ENCODE results near the gene ALDH1A3. TPM values are rescaled to one million over a fixed set of nuclear protein-coding genes. Genes with fewer than 3 reads are reported as not detected.

Gene ALDH1A3
- total and polyA plus RNA-seq, 5 donors from 2014 or later: not detected

DNA sequence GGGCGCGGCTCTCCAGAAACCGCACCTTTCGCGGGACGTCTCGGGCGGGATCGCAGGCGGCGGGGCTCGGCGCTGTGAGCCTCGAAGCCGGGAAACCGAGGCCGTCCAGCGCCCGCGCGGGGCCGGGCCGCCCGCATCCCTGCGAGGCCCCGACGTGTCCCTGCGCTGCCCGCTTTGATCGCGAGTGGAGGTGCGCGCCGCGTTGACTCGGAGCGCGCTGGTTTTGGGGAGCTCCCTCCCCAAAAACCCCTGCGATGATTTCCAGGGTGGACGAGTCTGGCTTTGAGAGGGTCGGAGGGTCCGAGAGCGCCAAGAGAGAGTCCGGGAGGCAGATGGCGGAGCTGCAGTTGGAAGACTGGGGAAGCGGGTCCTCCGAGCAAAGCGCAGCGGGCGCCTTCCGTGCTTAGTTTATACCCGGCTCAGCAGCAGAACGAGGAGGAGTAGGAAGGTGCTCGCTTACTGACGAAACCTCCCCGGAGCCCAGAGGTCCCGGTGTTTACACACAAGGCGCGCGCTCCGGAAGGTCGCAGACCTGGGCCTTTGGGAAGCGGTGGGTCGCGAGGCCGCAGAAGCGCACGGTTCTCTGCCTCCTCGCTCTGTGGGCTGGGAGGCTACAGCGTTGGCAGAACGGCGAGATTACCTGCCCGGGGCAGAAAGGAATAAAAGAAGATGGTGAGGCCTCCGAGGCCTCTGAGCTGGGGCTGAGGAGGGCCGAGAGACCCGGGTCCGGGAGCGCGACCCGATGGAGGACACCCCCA lies 687 bp downstream of the ALDH1A3 start:
- no peak for DNase-seq
- Mint-ChIP-seq H3K27ac (no peak overlapping the region), H3K4me3 (no peak overlapping the region), H3K36me3 (no peaks in the 10 kb centered on the region), H3K9me3 (no peaks in the 10 kb centered on the region), H3K27me3 (peaks cover 63% of the 10 kb centered on the region), H3K4me1 (peaks cover 0 to 13% (median 0%) of the 10 kb centered on the region in 4 donors)
- Histone ChIP-seq H3K4me3 (ENCODE audit: low read depth, low read length) (no peak overlapping the region), H3K4me1 (ENCODE audit: control insufficient read depth, insufficient read depth, low read length, poor library complexity, severe bottlenecking) (no peaks in the 10 kb centered on the region), H3K27ac (ENCODE audit: insufficient read depth, low read length, poor library complexity, severe bottlenecking) (no peak overlapping the region), H3K27me3 (ENCODE audit: control insufficient read depth, insufficient read depth, low read length) (peaks cover 17% of the 10 kb centered on the region), H3K36me3 (ENCODE audit: control insufficient read depth, insufficient read depth, low read length) (no peaks in the 10 kb centered on the region), H3K9me3 (ENCODE audit: control insufficient read depth in 2 of 2, low read length in 2 of 2) (no peaks in the 10 kb centered on the region)
- ATAC-seq (ENCODE audit: low read depth in 2 of 2): no peak

DNA sequence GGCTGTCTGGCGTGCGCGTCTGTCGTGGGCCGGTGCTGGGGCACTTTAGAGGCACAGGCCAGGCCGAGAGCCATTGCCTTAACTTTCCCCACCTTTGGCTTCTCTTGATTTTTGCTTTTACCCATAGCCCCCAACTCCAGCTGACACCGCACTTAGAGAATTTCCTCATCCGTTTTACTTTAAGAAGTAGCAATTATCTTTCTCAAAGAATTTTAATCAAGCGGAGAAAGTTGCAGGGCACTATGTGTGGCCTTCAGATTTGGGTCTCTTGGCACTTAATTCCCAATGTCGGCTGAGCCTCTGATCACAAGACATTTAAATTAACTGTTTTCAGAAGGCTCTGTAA lies 1.2 kb downstream of the ALDH1A3 start:
- no peaks in the 10 kb centered on the region for H3K9me3 ChIP-seq (ENCODE audit: control insufficient read depth in 2 of 2, low read length in 2 of 2)
- no peak overlapping the region for H3K27ac ChIP-seq (ENCODE audit: insufficient read depth, low read length, poor library complexity, severe bottlenecking)
- Mint-ChIP-seq H3K27me3 (peaks cover 63% of the 10 kb centered on the region), H3K27ac (no peak overlapping the region), H3K4me1 (peaks cover 0 to 13% (median 0%) of the 10 kb centered on the region in 4 donors), H3K36me3 (no peaks in the 10 kb centered on the region), H3K4me3 (peak overlapping the region in 2 of 4 donors; percentile 26 to 68), H3K9me3 (no peaks in the 10 kb centered on the region)
- ATAC-seq (ENCODE audit: low read depth in 2 of 2) (no peak), DNase-seq (no peak)
- no peaks in the 10 kb centered on the region for H3K4me1 ChIP-seq (ENCODE audit: control insufficient read depth, insufficient read depth, low read length, poor library complexity, severe bottlenecking)
- no peaks in the 10 kb centered on the region for H3K36me3 ChIP-seq (ENCODE audit: control insufficient read depth, insufficient read depth, low read length)
- H3K27me3 ChIP-seq (ENCODE audit: control insufficient read depth, insufficient read depth, low read length): peaks cover 19% of the 10 kb centered on the region
- H3K4me3 ChIP-seq (ENCODE audit: low read depth, low read length): no peak overlapping the region

DNA sequence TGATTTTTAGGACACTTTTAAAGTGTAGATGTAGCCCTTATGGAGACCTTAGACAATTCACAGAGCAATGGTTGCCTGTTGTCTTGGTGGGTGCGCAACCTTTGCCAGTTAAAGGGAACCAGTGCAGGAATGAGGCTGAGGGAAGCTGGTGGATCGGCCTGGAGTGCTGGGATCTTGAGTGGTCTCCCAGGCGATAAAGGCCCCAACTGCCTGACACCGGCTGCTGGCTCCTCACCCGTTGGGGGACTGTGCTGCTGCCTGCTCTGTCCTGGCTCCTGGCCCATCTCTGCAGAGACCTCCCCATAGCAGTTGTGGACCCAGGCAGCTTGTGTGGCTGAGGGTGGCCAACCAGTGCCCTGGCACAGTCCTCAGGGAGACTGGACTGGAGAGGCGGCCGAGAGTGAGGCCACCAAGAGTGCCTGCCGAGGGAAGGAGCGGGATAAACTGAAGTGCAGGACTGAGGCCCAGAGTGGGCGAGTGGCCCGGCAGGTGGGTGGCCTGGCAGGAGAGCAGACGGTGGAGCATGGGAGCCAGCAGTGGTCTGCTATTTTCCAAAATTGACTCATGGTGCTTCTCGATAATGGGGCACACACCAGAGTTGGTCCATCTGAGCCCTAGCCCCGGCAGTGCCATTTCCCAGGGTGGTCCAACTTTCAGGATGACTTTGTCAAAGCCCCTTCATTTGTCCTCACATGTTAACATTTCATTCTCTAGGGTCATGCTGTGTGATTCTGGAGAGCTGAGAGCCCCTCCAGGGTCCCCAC lies 2.1 kb downstream of the ALDH1A3 start:
- H3K9me3 Mint-ChIP-seq: no peaks in the 10 kb centered on the region
- H3K27ac ChIP-seq (ENCODE audit: insufficient read depth, low read length, poor library complexity, severe bottlenecking): no peak overlapping the region
- no peak for DNase-seq
- peaks cover 62% of the 10 kb centered on the region for H3K27me3 Mint-ChIP-seq
- H3K27ac Mint-ChIP-seq: no peak overlapping the region
- no peak overlapping the region for H3K4me3 ChIP-seq (ENCODE audit: low read depth, low read length)
- no peak overlapping the region for H3K4me3 Mint-ChIP-seq
- no peaks in the 10 kb centered on the region for H3K9me3 ChIP-seq (ENCODE audit: control insufficient read depth in 2 of 2, low read length in 2 of 2)
- peaks cover 0 to 13% (median 0%) of the 10 kb centered on the region in 4 donors for H3K4me1 Mint-ChIP-seq
- H3K36me3 Mint-ChIP-seq: no peaks in the 10 kb centered on the region
- H3K36me3 ChIP-seq (ENCODE audit: control insufficient read depth, insufficient read depth, low read length): no peaks in the 10 kb centered on the region
- H3K4me1 ChIP-seq (ENCODE audit: control insufficient read depth, insufficient read depth, low read length, poor library complexity, severe bottlenecking): no peaks in the 10 kb centered on the region
- peaks cover 20% of the 10 kb centered on the region for H3K27me3 ChIP-seq (ENCODE audit: control insufficient read depth, insufficient read depth, low read length)
- no peak for ATAC-seq (ENCODE audit: low read depth in 2 of 2)

DNA sequence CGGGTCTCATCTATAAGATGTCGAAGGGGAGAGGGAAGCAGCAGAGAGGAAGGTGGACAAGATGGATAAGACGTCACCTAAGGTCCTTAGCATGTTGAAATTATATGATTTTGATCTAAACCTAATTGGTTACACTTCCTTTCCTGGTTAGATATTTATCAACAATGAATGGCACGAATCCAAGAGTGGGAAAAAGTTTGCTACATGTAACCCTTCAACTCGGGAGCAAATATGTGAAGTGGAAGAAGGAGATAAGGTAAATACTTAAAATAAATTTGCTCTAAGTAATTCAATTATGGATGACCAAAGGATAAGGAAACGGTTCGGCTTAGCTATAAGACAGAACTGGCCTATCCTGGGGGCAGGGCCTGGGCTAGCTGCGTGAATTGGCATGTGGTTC lies 5.5 kb downstream of the ALDH1A3 start:
- Mint-ChIP-seq H3K27me3 (peaks cover 57% of the 10 kb centered on the region), H3K9me3 (no peaks in the 10 kb centered on the region), H3K4me1 (peaks cover 0 to 7% (median 0%) of the 10 kb centered on the region in 4 donors), H3K36me3 (no peaks in the 10 kb centered on the region), H3K27ac (no peak overlapping the region), H3K4me3 (no peak overlapping the region)
- Histone ChIP-seq H3K4me1 (ENCODE audit: control insufficient read depth, insufficient read depth, low read length, poor library complexity, severe bottlenecking) (no peaks in the 10 kb centered on the region), H3K4me3 (ENCODE audit: low read depth, low read length) (no peak overlapping the region), H3K27me3 (ENCODE audit: control insufficient read depth, insufficient read depth, low read length) (peaks cover 19% of the 10 kb centered on the region), H3K27ac (ENCODE audit: insufficient read depth, low read length, poor library complexity, severe bottlenecking) (no peak overlapping the region), H3K36me3 (ENCODE audit: control insufficient read depth, insufficient read depth, low read length) (no peaks in the 10 kb centered on the region), H3K9me3 (ENCODE audit: control insufficient read depth in 2 of 2, low read length in 2 of 2) (no peaks in the 10 kb centered on the region)
- ATAC-seq (ENCODE audit: low read depth in 2 of 2): no peak
- no peak for DNase-seq

DNA sequence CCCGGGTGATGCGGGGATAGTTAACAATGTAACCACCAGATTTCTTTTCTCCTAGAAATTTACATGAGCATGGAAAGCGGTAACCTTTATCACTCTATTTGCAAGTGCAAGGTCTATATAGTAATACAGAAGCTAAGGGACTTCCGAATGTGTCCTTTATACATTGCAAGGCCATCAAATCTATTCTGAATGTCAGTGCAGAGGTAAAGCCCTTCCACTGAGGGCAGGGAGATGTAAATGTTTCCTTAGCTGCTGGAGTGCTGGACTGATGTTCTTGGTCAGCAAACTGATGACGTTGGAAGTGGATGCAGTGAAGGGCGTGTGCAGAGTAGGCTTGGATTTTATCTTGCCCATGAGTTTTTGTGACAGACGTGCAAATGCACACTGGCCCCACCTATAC lies 6.2 kb downstream of the ALDH1A3 start:
- DNase-seq (no peak), ATAC-seq (ENCODE audit: low read depth in 2 of 2) (no peak)
- Histone ChIP-seq H3K27ac (ENCODE audit: insufficient read depth, low read length, poor library complexity, severe bottlenecking) (no peak overlapping the region), H3K9me3 (ENCODE audit: control insufficient read depth in 2 of 2, low read length in 2 of 2) (no peaks in the 10 kb centered on the region), H3K4me1 (ENCODE audit: control insufficient read depth, insufficient read depth, low read length, poor library complexity, severe bottlenecking) (no peaks in the 10 kb centered on the region), H3K4me3 (ENCODE audit: low read depth, low read length) (no peak overlapping the region), H3K27me3 (ENCODE audit: control insufficient read depth, insufficient read depth, low read length) (peaks cover 24% of the 10 kb centered on the region), H3K36me3 (ENCODE audit: control insufficient read depth, insufficient read depth, low read length) (no peaks in the 10 kb centered on the region)
- Mint-ChIP-seq H3K4me3 (no peak overlapping the region), H3K4me1 (peaks cover 0 to 2% (median 0%) of the 10 kb centered on the region in 4 donors), H3K36me3 (no peaks in the 10 kb centered on the region), H3K9me3 (no peaks in the 10 kb centered on the region), H3K27ac (no peak overlapping the region), H3K27me3 (peaks cover 57% of the 10 kb centered on the region)

DNA sequence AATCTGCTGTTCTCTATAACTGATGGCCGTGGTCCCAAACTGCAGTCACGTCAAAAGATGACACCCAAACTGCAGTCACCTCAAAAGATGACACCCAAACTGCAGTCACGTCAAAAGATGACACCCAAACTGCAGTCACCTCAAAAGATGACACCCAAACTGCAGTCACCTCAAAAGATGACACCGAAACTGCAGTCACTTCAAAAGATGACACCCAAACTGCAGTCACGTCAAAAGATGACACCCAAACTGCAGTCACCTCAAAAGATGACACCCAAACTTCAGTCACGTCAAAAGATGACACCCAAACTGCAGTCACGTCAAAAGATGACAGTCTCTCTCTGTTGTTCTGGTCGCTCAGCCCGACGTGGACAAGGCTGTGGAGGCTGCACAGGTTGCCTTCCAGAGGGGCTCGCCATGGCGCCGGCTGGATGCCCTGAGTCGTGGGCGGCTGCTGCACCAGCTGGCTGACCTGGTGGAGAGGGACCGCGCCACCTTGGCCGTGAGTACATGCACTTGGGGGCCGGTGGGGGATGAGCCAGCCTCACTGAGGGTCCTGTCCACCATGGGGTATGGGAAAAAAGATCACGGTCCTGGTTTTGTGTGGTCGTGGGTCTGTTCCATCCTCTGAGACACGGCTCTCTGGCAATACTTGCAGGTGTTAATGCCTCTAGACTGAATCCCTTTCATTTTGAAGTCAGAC lies 7.7 kb downstream of the ALDH1A3 start:
- Mint-ChIP-seq H3K9me3 (no peaks in the 10 kb centered on the region), H3K4me1 (no peaks in the 10 kb centered on the region), H3K4me3 (no peak overlapping the region), H3K27ac (no peak overlapping the region), H3K36me3 (no peaks in the 10 kb centered on the region), H3K27me3 (peaks cover 53% of the 10 kb centered on the region)
- no peak overlapping the region for H3K27ac ChIP-seq (ENCODE audit: insufficient read depth, low read length, poor library complexity, severe bottlenecking)
- ATAC-seq (ENCODE audit: low read depth in 2 of 2) (no peak), DNase-seq (no peak)
- H3K36me3 ChIP-seq (ENCODE audit: control insufficient read depth, insufficient read depth, low read length): no peaks in the 10 kb centered on the region
- peaks cover 21% of the 10 kb centered on the region for H3K27me3 ChIP-seq (ENCODE audit: control insufficient read depth, insufficient read depth, low read length)
- H3K4me3 ChIP-seq (ENCODE audit: low read depth, low read length): no peak overlapping the region
- no peaks in the 10 kb centered on the region for H3K4me1 ChIP-seq (ENCODE audit: control insufficient read depth, insufficient read depth, low read length, poor library complexity, severe bottlenecking)
- no peaks in the 10 kb centered on the region for H3K9me3 ChIP-seq (ENCODE audit: control insufficient read depth in 2 of 2, low read length in 2 of 2)

DNA sequence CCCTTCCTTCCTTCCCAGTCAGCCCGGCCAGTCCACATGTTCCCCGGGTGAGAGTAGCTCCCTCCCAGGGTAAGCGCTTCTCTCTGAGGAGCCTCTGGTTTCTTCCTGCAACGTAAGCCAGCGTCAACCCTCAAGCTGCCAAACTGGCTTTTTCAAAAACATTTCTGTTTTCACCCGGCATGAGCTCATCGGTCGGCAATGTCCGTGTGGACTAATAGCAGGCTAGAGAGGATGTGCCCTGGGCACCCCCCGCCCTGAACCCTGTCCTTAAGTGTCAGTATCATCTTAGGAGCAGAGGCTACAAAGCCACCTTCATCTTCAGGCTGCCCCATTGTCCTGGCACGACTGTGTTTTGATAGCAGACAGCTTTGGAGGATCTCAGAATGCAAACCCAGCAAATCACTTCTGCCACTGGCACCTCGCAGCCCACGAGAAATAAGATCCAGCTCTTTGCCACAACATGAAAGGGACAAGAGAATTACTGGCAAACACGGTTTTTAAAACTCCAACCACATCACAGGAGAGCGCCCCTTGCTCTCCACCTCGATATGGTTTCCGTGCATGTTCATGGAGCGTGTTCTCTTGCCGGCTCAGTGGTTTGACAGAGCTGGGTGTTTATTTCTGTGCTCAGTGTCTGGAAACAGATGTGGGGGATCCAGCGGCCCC lies 9.9 kb downstream of the ALDH1A3 start:
- H3K4me3 Mint-ChIP-seq: no peak overlapping the region
- Histone ChIP-seq H3K4me1 (ENCODE audit: control insufficient read depth, insufficient read depth, low read length, poor library complexity, severe bottlenecking) (no peaks in the 10 kb centered on the region), H3K27ac (ENCODE audit: insufficient read depth, low read length, poor library complexity, severe bottlenecking) (no peak overlapping the region), H3K27me3 (ENCODE audit: control insufficient read depth, insufficient read depth, low read length) (peaks cover 14% of the 10 kb centered on the region), H3K36me3 (ENCODE audit: control insufficient read depth, insufficient read depth, low read length) (no peaks in the 10 kb centered on the region), H3K4me3 (ENCODE audit: low read depth, low read length) (no peak overlapping the region), H3K9me3 (ENCODE audit: control insufficient read depth in 2 of 2, low read length in 2 of 2) (no peaks in the 10 kb centered on the region)
- no peak for ATAC-seq (ENCODE audit: low read depth in 2 of 2)
- peaks cover 37% of the 10 kb centered on the region for H3K27me3 Mint-ChIP-seq
- no peaks in the 10 kb centered on the region for H3K36me3 Mint-ChIP-seq
- H3K9me3 Mint-ChIP-seq: peaks cover 0 to 2% (median 0%) of the 10 kb centered on the region in 7 donors
- no peak overlapping the region for H3K27ac Mint-ChIP-seq
- DNase-seq: no peak
- no peaks in the 10 kb centered on the region for H3K4me1 Mint-ChIP-seq
